Measurements from ENCODE around the gene MAGEB17. TPM values are rescaled to one million over a fixed set of nuclear protein-coding genes. Genes with fewer than 3 reads are reported as not detected.

Gene MAGEB17
- total RNA-seq, 1 experiment from 2014 or later: not detected

DNA sequence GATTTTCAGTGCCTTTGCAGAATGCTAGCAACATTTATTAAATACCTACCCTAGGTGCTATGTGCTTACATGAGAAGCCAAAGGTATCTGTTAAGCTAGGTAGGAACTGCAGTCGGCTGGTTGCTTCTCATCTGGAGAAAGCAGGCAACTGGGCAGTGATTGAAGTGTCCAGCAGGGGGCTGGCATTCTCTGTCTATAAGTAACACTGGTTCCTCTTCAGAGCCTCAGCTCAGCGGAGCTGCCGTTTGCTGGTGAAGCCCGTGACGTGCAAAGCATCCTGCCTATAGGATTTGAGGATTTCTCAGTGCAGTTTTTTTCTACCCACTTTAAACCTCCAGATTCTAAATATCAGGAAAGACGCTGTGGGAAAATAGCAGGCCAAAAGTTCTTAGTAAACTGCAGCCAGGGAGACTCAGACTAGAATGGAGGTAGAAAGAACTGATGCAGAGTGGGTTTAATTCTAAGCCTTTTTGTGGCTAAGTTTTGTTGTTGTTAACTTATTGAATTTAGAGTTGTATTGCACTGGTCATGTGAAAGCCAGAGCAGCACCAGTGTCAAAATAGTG, 44.0 kb upstream of the MAGEB17 start, which contains the start of gene GRPR:
GRPR (plus strand) TSS at position 344 of the 565 bp plus-strand sequence. CDS start 389 bp downstream, outside the sequence.
- no peaks in the 10 kb centered on the region for H3K79me2 ChIP-seq (ENCODE audit: insufficient read depth, low read length)
- ChIA-PET RAD21 (ENCODE audit: low non-redundant PET in 1 of 2, low total read pairs in 2 of 2, uncharacterized antibody in 2 of 2, unreplicated experiment in 2 of 2) (interaction anchor here in 1 of 2 experiments (0.9 kb wide), 1 partner anchor 89 kb away, joined by 4 read pairs; no protein-coding TSS in a partner anchor), POLR2A (no interaction called here), CTCF (interaction anchor here (0.6 to 2.2 kb wide), 8 partner anchors 11 to 322 kb away, joined by 3 to 24 read pairs (median 5); no protein-coding TSS in a partner anchor)
- no TSS peak for BruUV-seq (replicated peaks)
- intact Hi-C loops (cut with micrococcal nuclease): loop anchor here (5.0 to 10.0 kb wide), 3 partner anchors 89 to 549 kb away; no protein-coding TSS in a partner anchor
- peak; percentile 100 for ATAC-seq
- peak within 1 kb of the TSS; percentile 82 for H2AFZ ChIP-seq (ENCODE audit: low read depth, low read length, poor library complexity, severe bottlenecking)
- peaks cover 0 to 4% of the 10 kb centered on the region in 2 experiments; a peak in 1 of 4 replicates for H3K4me1 ChIP-seq (ENCODE audit: control insufficient read depth in 1 of 2, insufficient read depth in 2 of 2, low read length in 2 of 2)
- H3K4me3 ChIP-seq (replicated peaks in 1 of 2; ENCODE audit: low read depth in 1 of 2, low read length in 2 of 2): no peak within 1 kb of the TSS
- H3K9me2 ChIP-seq (ENCODE audit: insufficient read depth): no peaks in the 10 kb centered on the region
- peak; percentile 74 for DNase-seq (ENCODE audit: low read depth, low spot score)
- no peak for TF ChIP-seq CEBPB (IDR thresholded peaks at IDR 0.05; ENCODE audit: low read depth)
- TF ChIP-seq, protein P1, sequence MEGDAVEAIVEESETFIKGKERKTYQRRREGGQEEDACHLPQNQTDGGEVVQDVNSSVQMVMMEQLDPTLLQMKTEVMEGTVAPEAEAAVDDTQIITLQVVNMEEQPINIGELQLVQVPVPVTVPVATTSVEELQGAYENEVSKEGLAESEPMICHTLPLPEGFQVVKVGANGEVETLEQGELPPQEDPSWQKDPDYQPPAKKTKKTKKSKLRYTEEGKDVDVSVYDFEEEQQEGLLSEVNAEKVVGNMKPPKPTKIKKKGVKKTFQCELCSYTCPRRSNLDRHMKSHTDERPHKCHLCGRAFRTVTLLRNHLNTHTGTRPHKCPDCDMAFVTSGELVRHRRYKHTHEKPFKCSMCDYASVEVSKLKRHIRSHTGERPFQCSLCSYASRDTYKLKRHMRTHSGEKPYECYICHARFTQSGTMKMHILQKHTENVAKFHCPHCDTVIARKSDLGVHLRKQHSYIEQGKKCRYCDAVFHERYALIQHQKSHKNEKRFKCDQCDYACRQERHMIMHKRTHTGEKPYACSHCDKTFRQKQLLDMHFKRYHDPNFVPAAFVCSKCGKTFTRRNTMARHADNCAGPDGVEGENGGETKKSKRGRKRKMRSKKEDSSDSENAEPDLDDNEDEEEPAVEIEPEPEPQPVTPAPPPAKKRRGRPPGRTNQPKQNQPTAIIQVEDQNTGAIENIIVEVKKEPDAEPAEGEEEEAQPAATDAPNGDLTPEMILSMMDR (IDR thresholded peaks at IDR 0.05 in 2 of 3, conservative IDR thresholded peaks at IDR 0.05 in 1 of 3; ENCODE audit: borderline replicate concordance in 1 of 3, insufficient read depth in 1 of 3, low read depth in 2 of 3, low read length in 2 of 3): peak; percentile 58 to 62 (median 61)
- TF ChIP-seq RAD21 (IDR thresholded peaks at IDR 0.05; ENCODE audit: low read depth): peak; percentile 78
- H3K27me3 ChIP-seq (ENCODE audit: insufficient read depth, low read length): no peaks in the 10 kb centered on the region
- no peaks in the 10 kb centered on the region for H3K36me3 ChIP-seq (ENCODE audit: control insufficient read depth in 1 of 2, insufficient read depth in 2 of 2, low read length in 2 of 2)
- H3K9ac ChIP-seq (ENCODE audit: low read length): no peak within 1 kb of the TSS
- no peaks in the 10 kb centered on the region for H3K9me3 ChIP-seq (ENCODE audit: control insufficient read depth in 1 of 2, insufficient read depth in 1 of 2, low read depth in 1 of 2, low read length in 2 of 2)
- peak within 1 kb of the TSS; percentile 39 for H3K4me2 ChIP-seq (ENCODE audit: low read length)
- H4K20me1 ChIP-seq (ENCODE audit: insufficient read depth): no peaks in the 10 kb centered on the region
- no peak within 1 kb of the TSS for H3K27ac ChIP-seq (ENCODE audit: low read depth, low read length)

DNA sequence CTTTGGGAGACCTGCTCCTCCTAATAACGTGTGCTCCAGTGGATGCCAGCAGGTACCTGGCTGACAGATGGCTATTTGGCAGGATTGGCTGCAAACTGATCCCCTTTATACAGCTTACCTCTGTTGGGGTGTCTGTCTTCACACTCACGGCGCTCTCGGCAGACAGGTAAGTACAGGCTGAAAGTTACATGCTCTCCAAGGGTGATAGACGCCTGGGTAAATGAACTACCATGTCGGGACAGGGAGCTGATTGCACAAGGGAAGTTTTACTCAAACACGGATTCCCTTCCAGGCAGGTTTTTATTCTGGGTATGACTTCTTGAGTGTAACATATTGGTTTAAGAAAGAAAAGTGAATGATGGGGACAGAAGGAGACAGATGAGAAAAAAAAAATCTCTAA, 43.1 kb upstream of the MAGEB17 start:
- BruUV-seq (replicated peaks): no TSS peak
- H3K4me3 ChIP-seq (replicated peaks in 1 of 2; ENCODE audit: low read depth in 1 of 2, low read length in 2 of 2): no peak overlapping the region
- CTCF ChIA-PET: no interaction called here
- TF ChIP-seq POLR2A (IDR thresholded peaks at IDR 0.05; ENCODE audit: borderline replicate concordance, extremely low read depth, insufficient read depth, insufficient read length) (no peak), CBX3 (IDR thresholded peaks at IDR 0.05; ENCODE audit: low read depth) (no peak), FOSL1 (IDR thresholded peaks at IDR 0.05; ENCODE audit: low read depth) (no peak), YY1 (IDR thresholded peaks at IDR 0.05; ENCODE audit: extremely low read depth, insufficient replicate concordance, low read depth, low read length) (no peak), ZFX (IDR thresholded peaks at IDR 0.05) (no peak)
- TF ChIP-seq, protein P2, sequence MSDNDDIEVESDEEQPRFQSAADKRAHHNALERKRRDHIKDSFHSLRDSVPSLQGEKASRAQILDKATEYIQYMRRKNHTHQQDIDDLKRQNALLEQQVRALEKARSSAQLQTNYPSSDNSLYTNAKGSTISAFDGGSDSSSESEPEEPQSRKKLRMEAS (IDR thresholded peaks at IDR 0.05): no peak
- TF ChIP-seq, protein P3, sequence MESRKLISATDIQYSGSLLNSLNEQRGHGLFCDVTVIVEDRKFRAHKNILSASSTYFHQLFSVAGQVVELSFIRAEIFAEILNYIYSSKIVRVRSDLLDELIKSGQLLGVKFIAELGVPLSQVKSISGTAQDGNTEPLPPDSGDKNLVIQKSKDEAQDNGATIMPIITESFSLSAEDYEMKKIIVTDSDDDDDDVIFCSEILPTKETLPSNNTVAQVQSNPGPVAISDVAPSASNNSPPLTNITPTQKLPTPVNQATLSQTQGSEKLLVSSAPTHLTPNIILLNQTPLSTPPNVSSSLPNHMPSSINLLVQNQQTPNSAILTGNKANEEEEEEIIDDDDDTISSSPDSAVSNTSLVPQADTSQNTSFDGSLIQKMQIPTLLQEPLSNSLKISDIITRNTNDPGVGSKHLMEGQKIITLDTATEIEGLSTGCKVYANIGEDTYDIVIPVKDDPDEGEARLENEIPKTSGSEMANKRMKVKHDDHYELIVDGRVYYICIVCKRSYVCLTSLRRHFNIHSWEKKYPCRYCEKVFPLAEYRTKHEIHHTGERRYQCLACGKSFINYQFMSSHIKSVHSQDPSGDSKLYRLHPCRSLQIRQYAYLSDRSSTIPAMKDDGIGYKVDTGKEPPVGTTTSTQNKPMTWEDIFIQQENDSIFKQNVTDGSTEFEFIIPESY (IDR thresholded peaks at IDR 0.05; ENCODE audit: extremely low read depth, insufficient replicate concordance, low read length): no peak
- TF ChIP-seq, protein P4, sequence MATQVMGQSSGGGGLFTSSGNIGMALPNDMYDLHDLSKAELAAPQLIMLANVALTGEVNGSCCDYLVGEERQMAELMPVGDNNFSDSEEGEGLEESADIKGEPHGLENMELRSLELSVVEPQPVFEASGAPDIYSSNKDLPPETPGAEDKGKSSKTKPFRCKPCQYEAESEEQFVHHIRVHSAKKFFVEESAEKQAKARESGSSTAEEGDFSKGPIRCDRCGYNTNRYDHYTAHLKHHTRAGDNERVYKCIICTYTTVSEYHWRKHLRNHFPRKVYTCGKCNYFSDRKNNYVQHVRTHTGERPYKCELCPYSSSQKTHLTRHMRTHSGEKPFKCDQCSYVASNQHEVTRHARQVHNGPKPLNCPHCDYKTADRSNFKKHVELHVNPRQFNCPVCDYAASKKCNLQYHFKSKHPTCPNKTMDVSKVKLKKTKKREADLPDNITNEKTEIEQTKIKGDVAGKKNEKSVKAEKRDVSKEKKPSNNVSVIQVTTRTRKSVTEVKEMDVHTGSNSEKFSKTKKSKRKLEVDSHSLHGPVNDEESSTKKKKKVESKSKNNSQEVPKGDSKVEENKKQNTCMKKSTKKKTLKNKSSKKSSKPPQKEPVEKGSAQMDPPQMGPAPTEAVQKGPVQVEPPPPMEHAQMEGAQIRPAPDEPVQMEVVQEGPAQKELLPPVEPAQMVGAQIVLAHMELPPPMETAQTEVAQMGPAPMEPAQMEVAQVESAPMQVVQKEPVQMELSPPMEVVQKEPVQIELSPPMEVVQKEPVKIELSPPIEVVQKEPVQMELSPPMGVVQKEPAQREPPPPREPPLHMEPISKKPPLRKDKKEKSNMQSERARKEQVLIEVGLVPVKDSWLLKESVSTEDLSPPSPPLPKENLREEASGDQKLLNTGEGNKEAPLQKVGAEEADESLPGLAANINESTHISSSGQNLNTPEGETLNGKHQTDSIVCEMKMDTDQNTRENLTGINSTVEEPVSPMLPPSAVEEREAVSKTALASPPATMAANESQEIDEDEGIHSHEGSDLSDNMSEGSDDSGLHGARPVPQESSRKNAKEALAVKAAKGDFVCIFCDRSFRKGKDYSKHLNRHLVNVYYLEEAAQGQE (IDR thresholded peaks at IDR 0.05; ENCODE audit: low read depth): no peak

More for the DNA sequence above, 43.1 kb upstream of the MAGEB17 start:
- Histone ChIP-seq H3K36me3 (ENCODE audit: control insufficient read depth in 1 of 2, insufficient read depth in 2 of 2, low read length in 2 of 2) (no peaks in the 10 kb centered on the region), H3K9me3 (ENCODE audit: control insufficient read depth in 1 of 2, insufficient read depth in 1 of 2, low read depth in 1 of 2, low read length in 2 of 2) (no peaks in the 10 kb centered on the region), H4K20me1 (ENCODE audit: insufficient read depth) (no peaks in the 10 kb centered on the region), H3K27ac (ENCODE audit: low read depth, low read length) (no peak overlapping the region), H2AFZ (ENCODE audit: low read depth, low read length, poor library complexity, severe bottlenecking) (no peak overlapping the region), H3K79me2 (ENCODE audit: insufficient read depth, low read length) (no peaks in the 10 kb centered on the region), H3K4me2 (ENCODE audit: low read length) (no peak overlapping the region), H3K9me2 (ENCODE audit: insufficient read depth) (no peaks in the 10 kb centered on the region), H3K9ac (ENCODE audit: low read length) (no peak overlapping the region), H3K27me3 (ENCODE audit: insufficient read depth, low read length) (no peaks in the 10 kb centered on the region), H3K4me1 (ENCODE audit: control insufficient read depth in 1 of 2, insufficient read depth in 2 of 2, low read length in 2 of 2) (peaks cover 0 to 4% of the 10 kb centered on the region in 2 experiments; a peak in 1 of 4 replicates)
- RAD21 ChIA-PET (ENCODE audit: low non-redundant PET in 1 of 2, low total read pairs in 2 of 2, uncharacterized antibody in 2 of 2, unreplicated experiment in 2 of 2): no interaction called here
- intact Hi-C loops (cut with micrococcal nuclease): loop anchor here (5.0 to 10.0 kb wide), 3 partner anchors 88 to 548 kb away; no protein-coding TSS in a partner anchor
- ATAC-seq: no peak
- POLR2A ChIA-PET: no interaction called here
- DNase-seq (ENCODE audit: low read depth, low spot score): no peak

Measured in HCT116 (cell line).